ENCODE data around the gene TTC3.
"Not testable (repeated sequence)": the region's sequence is repeated elsewhere in the genome, so short reads cannot be mapped to it uniquely, and the experiment has no call there.

The TTC3 gene

GRCh38 chr21:37041706-37042271 is 31.3 kb upstream of the TTC3 start:
- Histone ChIP-seq H3K36me3 (ENCODE audit: control insufficient read depth, insufficient read depth, low read length) (no peaks in the 10 kb centered on the region), H3K27me3 (ENCODE audit: control insufficient read depth, insufficient read depth, low read length) (peaks cover 8% of the 10 kb centered on the region; the same call in 1 of the 2 replicates), H3K27ac (ENCODE audit: low read length) (no peak overlapping the region), H3K4me3 (ENCODE audit: low read length) (no peak overlapping the region), H3K9me3 (ENCODE audit: control insufficient read depth, insufficient read depth, low read length) (no peaks in the 10 kb centered on the region), H3K4me1 (ENCODE audit: control insufficient read depth, insufficient read depth, low read length) (0 out of 2 replicates have a peak, but pooled peaks cover 1% of the 10 kb centered on the region)
- no peak for DNase-seq (ENCODE audit: low read depth, low spot score)
- no CpG with 5 or more reads among the region's 4 CpGs for whole genome bisulfite sequencing (ENCODE audit: insufficient coverage, insufficient read length)

DNA sequence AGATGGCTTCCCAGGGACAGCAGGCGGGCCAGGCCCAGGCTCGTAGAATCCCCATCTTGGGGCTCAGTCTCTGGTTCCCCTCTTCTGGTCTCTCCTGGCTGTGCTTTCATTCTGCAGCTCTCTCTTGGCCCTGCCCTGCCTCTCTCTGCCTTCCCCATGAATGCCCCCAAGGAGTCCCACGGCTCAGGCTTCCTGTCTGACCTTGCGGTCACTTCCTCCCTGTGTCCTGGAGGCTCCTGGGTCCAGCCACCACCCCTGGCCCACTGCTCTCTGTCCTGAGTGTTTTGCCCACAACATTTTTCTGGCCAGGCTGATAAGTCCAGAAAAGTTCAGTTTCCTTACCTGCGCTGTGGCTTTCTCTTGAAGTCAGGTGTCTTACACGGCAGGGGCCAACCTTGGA is 29.2 kb upstream of the TTC3 start:
- Histone ChIP-seq H3K9me3 (ENCODE audit: control insufficient read depth, insufficient read depth, low read length) (no peaks in the 10 kb centered on the region), H3K27ac (ENCODE audit: low read length) (no peak overlapping the region), H3K36me3 (ENCODE audit: control insufficient read depth, insufficient read depth, low read length) (no peaks in the 10 kb centered on the region), H3K27me3 (ENCODE audit: control insufficient read depth, insufficient read depth, low read length) (peaks cover 9% of the 10 kb centered on the region; the same call in 1 of the 2 replicates), H3K4me3 (ENCODE audit: low read length) (no peak overlapping the region), H3K4me1 (ENCODE audit: control insufficient read depth, insufficient read depth, low read length) (peaks cover 5% of the 10 kb centered on the region; the same call in 1 of the 2 replicates)
- no CpG with 5 or more reads among the region's 6 CpGs for WGBS (ENCODE audit: insufficient coverage, insufficient read length)
- DNase-seq (ENCODE audit: low read depth, low spot score), result no peak

DNA sequence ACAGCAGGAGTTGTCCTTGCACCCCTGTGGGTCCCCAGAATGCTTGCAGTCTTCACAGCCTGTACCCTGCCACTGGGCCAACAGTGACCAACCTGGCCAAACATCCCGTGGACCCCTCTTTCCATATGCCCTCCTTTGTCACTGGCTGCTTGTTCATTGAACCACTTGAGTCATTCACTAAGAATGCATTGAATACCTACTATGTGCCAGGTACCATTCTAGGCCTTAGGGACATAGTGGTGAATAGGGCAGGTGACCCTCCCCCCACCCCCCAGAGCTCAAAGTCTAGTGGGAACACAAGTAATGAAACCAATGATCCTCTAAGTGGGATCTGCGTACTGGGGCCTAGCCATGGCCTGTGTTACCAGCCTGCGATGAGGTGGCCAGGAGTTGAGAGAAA is 28.4 kb upstream of the TTC3 start:
- Histone ChIP-seq H3K36me3 (ENCODE audit: control insufficient read depth, insufficient read depth, low read length) (no peaks in the 10 kb centered on the region), H3K27me3 (ENCODE audit: control insufficient read depth, insufficient read depth, low read length) (peaks cover 7% of the 10 kb centered on the region; the same call in 1 of the 2 replicates), H3K27ac (ENCODE audit: low read length) (no peak overlapping the region), H3K4me1 (ENCODE audit: control insufficient read depth, insufficient read depth, low read length) (peaks cover 3% of the 10 kb centered on the region; the same call in 1 of the 2 replicates), H3K4me3 (ENCODE audit: low read length) (no peak overlapping the region), H3K9me3 (ENCODE audit: control insufficient read depth, insufficient read depth, low read length) (no peaks in the 10 kb centered on the region)
- whole genome bisulfite sequencing (ENCODE audit: insufficient coverage, insufficient read length), result no CpG with 5 or more reads among the region's 3 CpGs
- DNase-seq (ENCODE audit: low read depth, low spot score), result no peak

- WGBS (ENCODE audit: insufficient coverage, insufficient read length), result no CpG with 5 or more reads among the region's 6 CpGs
- no peak for DNase-seq (ENCODE audit: low read depth, low spot score)
- H3K4me1 ChIP-seq (ENCODE audit: control insufficient read depth, insufficient read depth, low read length), result peaks cover 3% of the 10 kb centered on the region; the same call in 1 of the 2 replicates
- H3K27me3 ChIP-seq (ENCODE audit: control insufficient read depth, insufficient read depth, low read length), result peaks cover 6% of the 10 kb centered on the region; the same call in 1 of the 2 replicates
- H3K4me3 ChIP-seq (ENCODE audit: low read length), result no peak overlapping the region
- no peaks in the 10 kb centered on the region for H3K36me3 ChIP-seq (ENCODE audit: control insufficient read depth, insufficient read depth, low read length)
- no peaks in the 10 kb centered on the region for H3K9me3 ChIP-seq (ENCODE audit: control insufficient read depth, insufficient read depth, low read length)
- no peak overlapping the region for H3K27ac ChIP-seq (ENCODE audit: low read length)
These were observed 27.9 kb upstream of the TTC3 start for GRCh38 chr21:37045149-37045548.

- no CpG with 5 or more reads among the region's 6 CpGs for WGBS (ENCODE audit: insufficient coverage, insufficient read length)
- no peaks in the 10 kb centered on the region for H3K9me3 ChIP-seq (ENCODE audit: control insufficient read depth, insufficient read depth, low read length)
- no peak overlapping the region for H3K27ac ChIP-seq (ENCODE audit: low read length)
- H3K36me3 ChIP-seq (ENCODE audit: control insufficient read depth, insufficient read depth, low read length), result no peaks in the 10 kb centered on the region
- no peak overlapping the region for H3K4me3 ChIP-seq (ENCODE audit: low read length)
- peaks cover 6% of the 10 kb centered on the region; the same call in 1 of the 2 replicates for H3K27me3 ChIP-seq (ENCODE audit: control insufficient read depth, insufficient read depth, low read length)
- no peak for DNase-seq (ENCODE audit: low read depth, low spot score)
- peaks cover 3% of the 10 kb centered on the region; the same call in 1 of the 2 replicates for H3K4me1 ChIP-seq (ENCODE audit: control insufficient read depth, insufficient read depth, low read length)
These were observed 27.5 kb upstream of the TTC3 start for GRCh38 chr21:37045556-37045955.

GRCh38 chr21:37047079-37047478 is 26.0 kb upstream of the TTC3 start:
- no CpG with 5 or more reads among the region's 4 CpGs for WGBS (ENCODE audit: insufficient coverage, insufficient read length)
- Histone ChIP-seq H3K27me3 (ENCODE audit: control insufficient read depth, insufficient read depth, low read length) (peaks cover 5% of the 10 kb centered on the region; the same call in 1 of the 2 replicates), H3K36me3 (ENCODE audit: control insufficient read depth, insufficient read depth, low read length) (no peaks in the 10 kb centered on the region), H3K9me3 (ENCODE audit: control insufficient read depth, insufficient read depth, low read length) (no peaks in the 10 kb centered on the region), H3K4me1 (ENCODE audit: control insufficient read depth, insufficient read depth, low read length) (peaks cover 3% of the 10 kb centered on the region; the same call in 1 of the 2 replicates), H3K4me3 (ENCODE audit: low read length) (no peak overlapping the region), H3K27ac (ENCODE audit: low read length) (no peak overlapping the region)
- no peak for DNase-seq (ENCODE audit: low read depth, low spot score)

GRCh38 chr21:37049741-37050140 is 23.3 kb upstream of the TTC3 start:
- not testable (repeated sequence) for H3K4me3 ChIP-seq (ENCODE audit: low read length); H3K27me3 ChIP-seq (ENCODE audit: control insufficient read depth, insufficient read depth, low read length); H3K4me1 ChIP-seq (ENCODE audit: control insufficient read depth, insufficient read depth, low read length); H3K9me3 ChIP-seq (ENCODE audit: control insufficient read depth, insufficient read depth, low read length); DNase-seq (ENCODE audit: low read depth, low spot score); H3K27ac ChIP-seq (ENCODE audit: low read length); H3K36me3 ChIP-seq (ENCODE audit: control insufficient read depth, insufficient read depth, low read length)
- no CpG with 5 or more reads among the region's 3 CpGs for WGBS (ENCODE audit: insufficient coverage, insufficient read length)

DNA sequence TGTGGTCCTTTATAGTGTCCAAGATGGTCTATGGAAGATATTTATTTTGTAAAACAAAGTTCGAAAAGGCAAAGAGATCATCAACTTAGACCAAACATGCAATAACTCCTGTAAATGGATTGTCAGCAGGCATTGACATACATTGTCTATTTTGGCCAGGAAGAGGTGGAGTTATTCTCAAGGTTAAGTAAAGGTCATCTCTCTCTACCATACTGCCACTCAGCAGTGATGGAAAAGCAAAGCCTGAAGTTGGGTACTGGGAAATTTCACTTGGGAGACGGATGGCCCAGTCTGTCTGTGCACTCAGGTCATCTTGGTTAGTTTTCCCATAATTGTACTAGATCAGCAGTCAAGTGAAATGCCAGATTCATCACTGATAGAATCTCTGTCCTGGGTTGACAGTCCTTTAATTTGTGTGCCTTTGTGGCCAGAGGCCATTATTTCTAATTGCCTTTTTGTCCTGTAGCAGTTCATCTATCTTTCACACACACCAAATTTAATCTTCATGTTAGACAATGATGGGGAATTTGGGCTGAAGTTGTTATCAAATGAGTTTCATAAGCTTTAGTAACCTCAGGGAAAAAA is 17.7 kb upstream of the TTC3 start:
- no peaks in the 10 kb centered on the region for H3K36me3 ChIP-seq (ENCODE audit: control insufficient read depth, insufficient read depth, low read length)
- DNase-seq (ENCODE audit: low read depth, low spot score), result no peak
- H3K27ac ChIP-seq (ENCODE audit: low read length), result no peak overlapping the region
- H3K27me3 ChIP-seq (ENCODE audit: control insufficient read depth, insufficient read depth, low read length), result no peaks in the 10 kb centered on the region
- no CpG with 5 or more reads among the region's 2 CpGs for WGBS (ENCODE audit: insufficient coverage, insufficient read length)
- H3K9me3 ChIP-seq (ENCODE audit: control insufficient read depth, insufficient read depth, low read length), result no peaks in the 10 kb centered on the region
- H3K4me1 ChIP-seq (ENCODE audit: control insufficient read depth, insufficient read depth, low read length), result peaks cover 3% of the 10 kb centered on the region; the same call in 1 of the 2 replicates
- H3K4me3 ChIP-seq (ENCODE audit: low read length), result no peak overlapping the region

GRCh38 chr21:37057614-37058013 is 15.4 kb upstream of the TTC3 start:
- H3K36me3 ChIP-seq (ENCODE audit: control insufficient read depth, insufficient read depth, low read length), result no peaks in the 10 kb centered on the region
- H3K4me3 ChIP-seq (ENCODE audit: low read length), result no peak overlapping the region
- no peaks in the 10 kb centered on the region for H3K9me3 ChIP-seq (ENCODE audit: control insufficient read depth, insufficient read depth, low read length)
- no peak overlapping the region for H3K27ac ChIP-seq (ENCODE audit: low read length)
- WGBS (ENCODE audit: insufficient coverage, insufficient read length), result no CpG with 5 or more reads among the region's 7 CpGs
- peaks cover 3% of the 10 kb centered on the region; the same call in 1 of the 2 replicates for H3K4me1 ChIP-seq (ENCODE audit: control insufficient read depth, insufficient read depth, low read length)
- no peak for DNase-seq (ENCODE audit: low read depth, low spot score)
- no peaks in the 10 kb centered on the region for H3K27me3 ChIP-seq (ENCODE audit: control insufficient read depth, insufficient read depth, low read length)

- no peak overlapping the region for H3K27ac ChIP-seq (ENCODE audit: low read length)
- no peak for DNase-seq (ENCODE audit: low read depth, low spot score)
- H3K9me3 ChIP-seq (ENCODE audit: control insufficient read depth, insufficient read depth, low read length), result no peaks in the 10 kb centered on the region
- H3K4me1 ChIP-seq (ENCODE audit: control insufficient read depth, insufficient read depth, low read length), result peaks cover 3% of the 10 kb centered on the region; the same call in 1 of the 2 replicates
- H3K36me3 ChIP-seq (ENCODE audit: control insufficient read depth, insufficient read depth, low read length), result no peaks in the 10 kb centered on the region
- no CpG with 5 or more reads among the region's 2 CpGs for WGBS (ENCODE audit: insufficient coverage, insufficient read length)
- no peaks in the 10 kb centered on the region for H3K27me3 ChIP-seq (ENCODE audit: control insufficient read depth, insufficient read depth, low read length)
- H3K4me3 ChIP-seq (ENCODE audit: low read length), result no peak overlapping the region
These were observed 14.8 kb upstream of the TTC3 start for GRCh38 chr21:37058261-37058660.
